ENCODE measurements around the gene COBL. TPM values are rescaled to one million over a fixed set of nuclear protein-coding genes. Genes with fewer than 3 reads are reported as not detected.

COBL gene
- total and polyA plus RNA-seq, 9 of the 15 experiments (the other 6 are each of a cell fraction or from before 2014, with no cell fraction given) = 0.01 to 2.4 (median 0.09) TPM; not detected in 3

- 4% methylated on average over 15 of the region's 18 CpGs for WGBS (ENCODE audit: insufficient coverage, low coverage, missing lambda C conversion rate)
- BruUV-seq (replicated peaks) = no TSS peak
- Histone ChIP-seq H3K27me3 (ENCODE audit: control insufficient read depth in 2 of 2, insufficient read depth in 2 of 2, low read length in 2 of 2) (peaks cover 14 to 49% of the 10 kb centered on the region in 2 experiments; a peak in 4 of 5 replicates), H4K20me1 (replicated peaks; ENCODE audit: control insufficient read depth, insufficient read depth, low read length) (peaks cover 2% of the 10 kb centered on the region; the same call in 1 of the 2 replicates), H3K4me2 (ENCODE audit: insufficient read depth, low read length) (no peak overlapping the region), H3K9ac (ENCODE audit: insufficient read depth in 1 of 2, low read depth in 2 of 2, low read length in 2 of 2) (no peak overlapping the region), H3K36me3 (ENCODE audit: control insufficient read depth, insufficient read depth, low read length) (no peaks in the 10 kb centered on the region), H3K9me1 (ENCODE audit: control insufficient read depth, insufficient read depth, low read length) (no peaks in the 10 kb centered on the region), H3K9me3 (replicated peaks; ENCODE audit: control insufficient read depth, insufficient read depth, low read depth, low read length) (no peaks in the 10 kb centered on the region), H3K4me3 (no peak overlapping the region), H2AFZ (ENCODE audit: low read depth, low read length) (no peak overlapping the region), H3K4me1 (replicated peaks in 1 of 2; ENCODE audit: control insufficient read depth in 2 of 2, insufficient read depth in 2 of 2, low read length in 2 of 2) (peaks cover 6% of the 10 kb centered on the region in 2 experiments; a peak in 4 of 5 replicates), H3K27ac (ENCODE audit: extremely low read depth, low read depth, low read length) (no peak overlapping the region), H3K79me2 (ENCODE audit: control insufficient read depth, insufficient read depth, low read length) (no peaks in the 10 kb centered on the region)
- ChIA-PET POLR2A (interaction anchor here (0.8 to 0.9 kb wide), 2 partner anchors 36 to 124 kb away, joined by 4 to 5 read pairs; no protein-coding TSS in a partner anchor), CTCF (ENCODE audit: low intra/inter-chr PET ratio) (no interaction called here)
- in situ Hi-C loops (cut with MboI) = no loop called here
- intact Hi-C loops (cut with micrococcal nuclease) = loop anchor here (10.0 kb wide), 1 partner anchor 136 kb away; no protein-coding TSS in a partner anchor
- DNase-seq (ENCODE audit: extremely low read depth in 1 of 4, low spot score in 3 of 4) = no peak
- no peak for TF ChIP-seq EWSR1 (IDR thresholded peaks at IDR 0.05; ENCODE audit: borderline replicate concordance, low read depth, partially characterized antibody)
- no peak for TF ChIP-seq ARID3B (CRISPR knock-in tag; IDR thresholded peaks at IDR 0.05; ENCODE audit: borderline replicate concordance)
- no peak for TF ChIP-seq ZNF398 (CRISPR knock-in tag; IDR thresholded peaks at IDR 0.05)
- no peak for ATAC-seq
- no peak for FAIRE-seq
Observed at GRCh38 chr7:51229106-51229537, 87.5 kb downstream of the COBL start.
